Endothelial cell of umbilical vein (primary cell): ENCODE measurements around the gene ACOX3. TPM values are rescaled to one million over a fixed set of nuclear protein-coding genes. Genes with fewer than 3 reads are reported as not detected.
A peak's percentile ranks its signal among the peaks of the same experiment; 100 is the strongest.

ENCODE experiments used
- BruUV-seq: library from RNA; stranded (reverse); fragments of 400-500 nt; replicated peaks from 2 replicates; lab custom pipeline; 2021; lab: Mats Ljungman, UMichigan
- CTCF ChIA-PET: fragments of 300-600, 350-600 bp; sonication (Branson Sonifier 250); formaldehyde crosslinking; loops from one replicate; lab custom pipeline; 2021; ENCODE audit warnings: antibody characterized with exemption, inconsistent platforms; lab: Charles Lee
- POLR2A ChIA-PET: fragments of 300-600, 350-600 bp; sonication (Branson Sonifier 250); formaldehyde crosslinking; loops from one replicate; lab custom pipeline; 2021; ENCODE audit warnings: antibody characterized with exemption, inconsistent platforms; lab: Charles Lee
- DNase-seq: peaks from one replicate; pipeline ENCODE4 v3.0.0-alpha.2; 2011; ENCODE audit warnings: low read depth, low spot score
- FAIRE-seq: peaks from 2 replicates; lab custom pipeline; 2011; peaks lifted over from hg19 to GRCh38; lab: Jason Lieb, UNC
- H2AFZ ChIP-seq: 2 replicates; pipeline ENCODE4 v1.6.0; 2012; ENCODE audit warnings: low read depth, low read length, control low read depth, inconsistent platforms
- H3K27ac ChIP-seq: 2 replicates; pipeline ENCODE4 v1.5.1; 2011; ENCODE audit warnings: low read depth, mild to moderate bottlenecking, control low read depth, low read length, moderate library complexity; ENCODE audit not compliant: insufficient read depth
- H3K27me3 ChIP-seq, 2 experiments: 2 replicates each; pipeline versions ENCODE4 v1.6.0 to v1.6.1; 2011; ENCODE audit warnings: low read length in 2 of 2, mixed read lengths in 1 of 2; ENCODE audit not compliant: control insufficient read depth in 2 of 2, insufficient read depth in 2 of 2
- H3K36me3 ChIP-seq, 2 experiments: 2 replicates in 1 of 2; 3 replicates in 1 of 2; pipeline ENCODE4 v1.5.1; 2011; ENCODE audit warnings: low read length in 2 of 2, mild to moderate bottlenecking in 1 of 2, moderate library complexity in 1 of 2; ENCODE audit not compliant: control insufficient read depth in 2 of 2, insufficient read depth in 2 of 2; ENCODE audit errors: extremely low read depth in 1 of 2
- H3K4me1 ChIP-seq: 3 replicates; pipeline ENCODE4 v1.5.1; 2011; ENCODE audit warnings: mild to moderate bottlenecking, low read length; ENCODE audit not compliant: control insufficient read depth, insufficient read depth; ENCODE audit errors: extremely low read depth
- H3K4me2 ChIP-seq: 2 replicates; pipeline ENCODE4 v1.6.1; 2011; ENCODE audit warnings: low read length, control low read depth, mixed read lengths; ENCODE audit not compliant: insufficient read depth
- H3K4me3 ChIP-seq, 3 experiments: fragments of 200-600 bp in 1 of 3; sonication (generic), shearing (Covaris generic) in 1 of 3; replicated peaks in 1 of 3; 2 replicates each; pipeline ENCODE4 v1.5.1; 2011 to 2016; ENCODE audit warnings: control low read depth in 3 of 3, low read length in 3 of 3, mild to moderate bottlenecking in 2 of 3, inconsistent platforms in 1 of 3, low read depth in 1 of 3, moderate library complexity in 1 of 3; ENCODE audit not compliant: insufficient read depth in 1 of 3
- H3K79me2 ChIP-seq: 2 replicates; pipeline ENCODE4 v1.6.0; 2012; ENCODE audit warnings: low read length, inconsistent platforms; ENCODE audit not compliant: control insufficient read depth, insufficient read depth
- H3K9ac ChIP-seq: replicated peaks from 2 replicates; pipeline ENCODE3; 2011; ENCODE audit warnings: low read length, control low read depth; ENCODE audit not compliant: insufficient read depth; ENCODE audit errors: extremely low read depth
- H3K9me1 ChIP-seq: replicated peaks from 3 replicates; pipeline ENCODE4 v1.6.0; 2011; ENCODE audit warnings: mild to moderate bottlenecking, low read length; ENCODE audit not compliant: control insufficient read depth, insufficient read depth; ENCODE audit errors: extremely low read depth
- H3K9me3 ChIP-seq: replicated peaks from 2 replicates; pipeline ENCODE4 v1.5.1; 2012; ENCODE audit warnings: low read length, inconsistent platforms; ENCODE audit not compliant: control insufficient read depth, insufficient read depth
- H4K20me1 ChIP-seq: replicated peaks from 2 replicates; pipeline ENCODE3; 2011; ENCODE audit warnings: mild to moderate bottlenecking, low read length; ENCODE audit not compliant: control insufficient read depth, insufficient read depth; ENCODE audit errors: extremely low read depth
- CTCF ChIP-seq, 2 donors: IDR thresholded peaks; 1 replicate in 1 of 2; 2 replicates in 1 of 2; pipeline ENCODE4 v1.5.1; 2011; ENCODE audit warnings: low read length in 2 of 2, mild to moderate bottlenecking in 2 of 2, moderate library complexity in 2 of 2, control low read depth in 1 of 2, inconsistent platforms in 1 of 2, low read depth in 1 of 2; ENCODE audit not compliant: insufficient read depth in 1 of 2; ENCODE audit errors: extremely low read depth in 1 of 2
- EZH2 ChIP-seq: IDR thresholded peaks from 2 replicates; pipeline ENCODE4 v1.6.1; 2012; ENCODE audit warnings: borderline replicate concordance, low read depth, mild to moderate bottlenecking, moderate library complexity, low read length, inconsistent platforms; ENCODE audit not compliant: severe bottlenecking
- FOS ChIP-seq: IDR thresholded peaks from 2 replicates; pipeline ENCODE4 v1.6.1; 2011; ENCODE audit warnings: mild to moderate bottlenecking, low read length, moderate library complexity, borderline replicate concordance; ENCODE audit not compliant: insufficient read depth
- GATA2 ChIP-seq: IDR thresholded peaks from 2 replicates; pipeline ENCODE4 v1.7.0; 2011; ENCODE audit warnings: low read depth, mild to moderate bottlenecking, moderate library complexity, mixed read lengths, low read length; ENCODE audit not compliant: insufficient read length, insufficient read depth
- JUN ChIP-seq: IDR thresholded peaks from 2 replicates; pipeline ENCODE4 v1.6.1; 2011; ENCODE audit warnings: borderline replicate concordance, low read depth; ENCODE audit not compliant: insufficient read length, insufficient read depth
- MAX ChIP-seq: IDR thresholded peaks from 2 replicates; pipeline ENCODE4 v1.6.1; 2011; ENCODE audit not compliant: insufficient read depth, insufficient read length
- MYC ChIP-seq: IDR thresholded peaks from one replicate; pipeline ENCODE4 v1.6.1; 2011; ENCODE audit warnings: mild to moderate bottlenecking, low read depth, low read length
- POLR2A ChIP-seq: IDR thresholded peaks from 2 replicates; pipeline ENCODE4 v1.6.1; 2012; ENCODE audit warnings: low read depth, mild to moderate bottlenecking, control low read depth, low read length
- POLR2AphosphoS5 ChIP-seq: IDR thresholded peaks from 2 replicates; pipeline ENCODE4 v1.6.1; 2012; ENCODE audit warnings: low read depth, mild to moderate bottlenecking, control low read depth, low read length, moderate library complexity; ENCODE audit not compliant: insufficient read depth
- dilution Hi-C: fragments of 300-500 bp; cut with MboI; formaldehyde crosslinking; loops from one replicate; pipeline ENCODE4 v1.15.0; 2019; ENCODE audit warnings: low sequenced_read_pairs; ENCODE audit not compliant: extremely low pct_ligation_motif_present
- intact Hi-C: fragments of 100-400 bp; cut with micrococcal nuclease; formaldehyde crosslinking; loops from one replicate; pipeline ENCODE4 v1.10.0; 2022
- polyA plus RNA-seq, 4 experiments: library from polyadenylated mRNA; depleted of rRNA in 3 of 4; stranded (reverse) in 3 of 4; unstranded in 1 of 4; fragments of >200 nt; gene quantifications; 2 replicates each; pipeline versions ENCODE4 v1.2.1 to v1.2.3, GENCODE V29; 2011 to 2012; ENCODE audit warnings: missing spikeins in 1 of 4
- total RNA-seq: library from RNA; stranded (reverse); gene quantifications from 2 replicates; pipeline ENCODE4 v1.2.3, GENCODE V29; 2021

The ACOX3 gene
- total and polyA plus RNA-seq, 2 donors (not counting 3 experiments of a cell fraction or from before 2014, with no cell fraction given) = 13.0 to 26.3 TPM

GRCh38 chr4:8439914-8440491 is 520 bp downstream of the ACOX3 start:
- no peak for TF ChIP-seq MYC
- TF ChIP-seq JUN = no peak
- no peak for TF ChIP-seq GATA2
- TF ChIP-seq FOS = no peak
- no peak for TF ChIP-seq CTCF (IDR thresholded peaks at IDR 0.05; ENCODE audit: extremely low read depth in 1 of 2, insufficient read depth in 1 of 2, low read depth in 1 of 2, low read length in 2 of 2)
- TF ChIP-seq POLR2AphosphoS5 = no peak
- TF ChIP-seq MAX = no peak
- no peak for TF ChIP-seq POLR2A
- TF ChIP-seq EZH2 = no peak
- peak overlapping the region; percentile 75 for H2AFZ ChIP-seq
- dilution Hi-C loops (no loop called here), intact Hi-C loops (loop anchor here (1.0 kb wide), 1 partner anchor 12 kb away; no protein-coding TSS in a partner anchor)
- H3K4me2 ChIP-seq = peak overlapping the region; percentile 57
- H3K79me2 ChIP-seq = peaks cover 51% of the 10 kb centered on the region
- peak overlapping the region; percentile 71 to 97 (median 72) for H3K4me3 ChIP-seq
- CTCF ChIA-PET = interaction anchor here (1.5 kb wide), 1 partner anchor 12 kb away, joined by 6 read pairs; no protein-coding TSS in a partner anchor
- BruUV-seq = TSS peak; percentile 84
- no peaks in the 10 kb centered on the region for H4K20me1 ChIP-seq
- peak overlapping the region; percentile 91 for H3K27ac ChIP-seq
- H3K9ac ChIP-seq = peak overlapping the region; percentile 99
- no peak for DNase-seq
- H3K27me3 ChIP-seq = no peaks in the 10 kb centered on the region
- no peaks in the 10 kb centered on the region for H3K9me1 ChIP-seq
- H3K36me3 ChIP-seq = no peaks in the 10 kb centered on the region
- no peaks in the 10 kb centered on the region for H3K9me3 ChIP-seq
- no peak for FAIRE-seq
- POLR2A ChIA-PET = no interaction called here
- H3K4me1 ChIP-seq = peaks cover 47% of the 10 kb centered on the region
